ENCODE data around the gene MAPKAP1.

DNA sequence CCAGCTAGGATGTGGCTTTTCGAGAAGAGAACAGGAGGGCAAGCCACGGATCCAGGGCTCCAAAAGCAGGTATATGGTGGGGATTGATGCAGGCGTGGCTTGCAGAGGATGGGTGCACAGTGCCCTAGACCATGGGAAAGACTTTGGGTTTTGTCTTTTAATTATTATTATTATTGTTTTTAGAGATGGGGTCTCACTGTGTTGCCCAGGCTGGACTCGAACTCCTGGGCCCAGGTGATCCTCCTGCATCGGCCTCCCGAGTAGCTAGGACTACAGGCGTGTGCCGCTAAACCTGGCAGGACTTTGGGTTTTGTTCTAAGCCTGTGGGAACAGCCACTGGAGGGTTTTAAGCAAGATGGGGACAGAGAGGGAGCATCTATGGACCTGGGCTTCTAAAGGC, 293.4 kb downstream of the MAPKAP1 start:
- TF ChIP-seq, protein P1, sequence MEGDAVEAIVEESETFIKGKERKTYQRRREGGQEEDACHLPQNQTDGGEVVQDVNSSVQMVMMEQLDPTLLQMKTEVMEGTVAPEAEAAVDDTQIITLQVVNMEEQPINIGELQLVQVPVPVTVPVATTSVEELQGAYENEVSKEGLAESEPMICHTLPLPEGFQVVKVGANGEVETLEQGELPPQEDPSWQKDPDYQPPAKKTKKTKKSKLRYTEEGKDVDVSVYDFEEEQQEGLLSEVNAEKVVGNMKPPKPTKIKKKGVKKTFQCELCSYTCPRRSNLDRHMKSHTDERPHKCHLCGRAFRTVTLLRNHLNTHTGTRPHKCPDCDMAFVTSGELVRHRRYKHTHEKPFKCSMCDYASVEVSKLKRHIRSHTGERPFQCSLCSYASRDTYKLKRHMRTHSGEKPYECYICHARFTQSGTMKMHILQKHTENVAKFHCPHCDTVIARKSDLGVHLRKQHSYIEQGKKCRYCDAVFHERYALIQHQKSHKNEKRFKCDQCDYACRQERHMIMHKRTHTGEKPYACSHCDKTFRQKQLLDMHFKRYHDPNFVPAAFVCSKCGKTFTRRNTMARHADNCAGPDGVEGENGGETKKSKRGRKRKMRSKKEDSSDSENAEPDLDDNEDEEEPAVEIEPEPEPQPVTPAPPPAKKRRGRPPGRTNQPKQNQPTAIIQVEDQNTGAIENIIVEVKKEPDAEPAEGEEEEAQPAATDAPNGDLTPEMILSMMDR (IDR thresholded peaks at IDR 0.05; ENCODE audit: low read depth, low read length, poor library complexity, severe bottlenecking): no peak
- no peak for TF ChIP-seq EZH2phosphoT487 (IDR thresholded peaks at IDR 0.05; ENCODE audit: borderline replicate concordance, low read length)
